Suprapubic skin (tissue), 4 donors: ENCODE measurements around the gene NSD1. TPM values are rescaled to one million over a fixed set of nuclear protein-coding genes. Genes with fewer than 3 reads are reported as not detected.

ENCODE experiments used
- DNase-seq, 2 donors: peaks; one replicate each; pipeline ENCODE4 v3.0.0-alpha.2; 2019; ENCODE audit warnings: low spot score in 2 of 2
- H3K27ac ChIP-seq: fragments of 200-600 bp; sonication (generic); one replicate; pipeline ENCODE4 v1.5.1; 2019
- H3K27me3 ChIP-seq: fragments of 200-600 bp; sonication (generic); one replicate; pipeline ENCODE4 v1.5.1; 2019
- H3K36me3 ChIP-seq: fragments of 200-600 bp; sonication (generic); one replicate; pipeline ENCODE4 v1.5.1; 2019
- H3K4me1 ChIP-seq: fragments of 200-600 bp; sonication (generic); one replicate; pipeline ENCODE4 v1.5.1; 2019
- H3K4me3 ChIP-seq: fragments of 200-600 bp; sonication (generic); one replicate; pipeline ENCODE4 v1.5.1; 2019; ENCODE audit warnings: mild to moderate bottlenecking
- H3K9me3 ChIP-seq: fragments of 200-600 bp; sonication (generic); one replicate; pipeline ENCODE4 v1.5.1; 2019
- EP300 ChIP-seq: sonication (generic); formaldehyde crosslinking; IDR thresholded peaks from one replicate; pipeline ENCODE4 v1.6.1; 2017; ENCODE audit warnings: antibody characterized with exemption
- POLR2A ChIP-seq, 2 donors: fragments of 450-650 bp; IDR thresholded peaks; one replicate each; pipeline ENCODE4 v1.6.1; 2017; ENCODE audit warnings: antibody characterized with exemption in 2 of 2, mild to moderate bottlenecking in 2 of 2, moderate library complexity in 2 of 2
- POLR2AphosphoS5 ChIP-seq, 3 donors: sonication (generic); formaldehyde crosslinking; IDR thresholded peaks; one replicate each; pipeline ENCODE4 v1.6.1; 2017; ENCODE audit warnings: antibody characterized with exemption in 3 of 3
- WGBS: methylation state at CpG from one replicate; pipeline ENCODE4 v1.1.5; 2018; 5-methylcytosine and 5-hydroxymethylcytosine counted together
- total RNA-seq, 4 donors: library from RNA; depleted of rRNA; stranded (reverse); fragments of >200 nt; gene quantifications; one replicate each; pipeline ENCODE4 v1.1.0, GENCODE V29; 2016
- TF ChIP-seq, protein P1 (sequence below), 2 donors: fragments of 200-600 bp in 1 of 2; fragments of 450-650 bp in 1 of 2; sonication (generic) in 1 of 2; IDR thresholded peaks; one replicate each; pipeline ENCODE4 v1.5.1; 2016 to 2019; ENCODE audit warnings: antibody characterized with exemption in 2 of 2, mild to moderate bottlenecking in 1 of 2, moderate library complexity in 1 of 2

Gene NSD1
- total RNA-seq, 4 donors from 2014 or later: 36.0 to 67.9 (median 51.3) TPM

GRCh38 chr5:177123789-177124485 is 9.6 kb upstream of the NSD1 start:
- Histone ChIP-seq H3K36me3 (no peaks in the 10 kb centered on the region), H3K27ac (no peak overlapping the region), H3K27me3 (no peaks in the 10 kb centered on the region), H3K4me1 (no peaks in the 10 kb centered on the region), H3K9me3 (no peaks in the 10 kb centered on the region), H3K4me3 (no peak overlapping the region)
- WGBS: 85% methylated on average over 15 of the region's 15 CpGs
- TF ChIP-seq POLR2AphosphoS5 (IDR thresholded peaks at IDR 0.05): no peak
- DNase-seq: no peak

DNA sequence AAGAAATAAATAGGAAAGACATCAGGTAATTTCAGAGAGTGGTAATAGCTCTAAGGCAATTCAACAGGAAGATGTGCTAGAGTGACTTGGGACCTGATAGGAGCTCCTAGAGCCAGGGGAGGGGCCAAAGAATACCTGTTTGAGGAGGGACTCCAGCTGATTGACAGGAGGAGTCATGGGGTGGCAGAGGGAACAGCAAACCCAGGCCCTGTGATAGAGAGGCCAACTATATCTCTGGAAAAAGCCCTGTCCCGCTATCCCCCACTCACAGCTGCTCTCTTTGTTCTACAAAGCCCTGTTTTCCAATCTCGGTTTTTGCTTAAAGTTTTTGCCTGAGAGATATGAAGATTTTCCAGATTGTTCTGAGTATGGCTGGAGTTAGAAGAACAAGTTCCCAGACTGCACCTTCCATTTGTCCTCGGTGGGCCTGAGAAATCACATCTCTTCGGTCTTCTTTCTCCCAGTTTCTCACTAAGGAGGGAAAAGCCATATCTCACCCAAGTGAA is 9.0 kb upstream of the NSD1 start:
- Histone ChIP-seq H3K27ac (no peak overlapping the region), H3K4me3 (no peak overlapping the region), H3K27me3 (no peaks in the 10 kb centered on the region), H3K9me3 (no peaks in the 10 kb centered on the region), H3K4me1 (no peaks in the 10 kb centered on the region), H3K36me3 (no peaks in the 10 kb centered on the region)
- DNase-seq: no peak
- 90% methylated on average over 4 of the region's 4 CpGs for WGBS
- TF ChIP-seq POLR2AphosphoS5 (IDR thresholded peaks at IDR 0.05) (no peak), EP300 (no peak), POLR2A (IDR thresholded peaks at IDR 0.05) (no peak)
- TF ChIP-seq, protein P1, sequence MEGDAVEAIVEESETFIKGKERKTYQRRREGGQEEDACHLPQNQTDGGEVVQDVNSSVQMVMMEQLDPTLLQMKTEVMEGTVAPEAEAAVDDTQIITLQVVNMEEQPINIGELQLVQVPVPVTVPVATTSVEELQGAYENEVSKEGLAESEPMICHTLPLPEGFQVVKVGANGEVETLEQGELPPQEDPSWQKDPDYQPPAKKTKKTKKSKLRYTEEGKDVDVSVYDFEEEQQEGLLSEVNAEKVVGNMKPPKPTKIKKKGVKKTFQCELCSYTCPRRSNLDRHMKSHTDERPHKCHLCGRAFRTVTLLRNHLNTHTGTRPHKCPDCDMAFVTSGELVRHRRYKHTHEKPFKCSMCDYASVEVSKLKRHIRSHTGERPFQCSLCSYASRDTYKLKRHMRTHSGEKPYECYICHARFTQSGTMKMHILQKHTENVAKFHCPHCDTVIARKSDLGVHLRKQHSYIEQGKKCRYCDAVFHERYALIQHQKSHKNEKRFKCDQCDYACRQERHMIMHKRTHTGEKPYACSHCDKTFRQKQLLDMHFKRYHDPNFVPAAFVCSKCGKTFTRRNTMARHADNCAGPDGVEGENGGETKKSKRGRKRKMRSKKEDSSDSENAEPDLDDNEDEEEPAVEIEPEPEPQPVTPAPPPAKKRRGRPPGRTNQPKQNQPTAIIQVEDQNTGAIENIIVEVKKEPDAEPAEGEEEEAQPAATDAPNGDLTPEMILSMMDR (IDR thresholded peaks at IDR 0.05): no peak

- H3K4me1 ChIP-seq: no peaks in the 10 kb centered on the region
- H3K27ac ChIP-seq: no peak overlapping the region
- H3K27me3 ChIP-seq: no peaks in the 10 kb centered on the region
- WGBS: 84% methylated on average over 1 of the region's 1 CpG
- no peak overlapping the region for H3K4me3 ChIP-seq
- no peaks in the 10 kb centered on the region for H3K36me3 ChIP-seq
- no peak for TF ChIP-seq POLR2AphosphoS5 (IDR thresholded peaks at IDR 0.05)
- no peak for TF ChIP-seq POLR2A (IDR thresholded peaks at IDR 0.05)
- TF ChIP-seq EP300: no peak
- TF ChIP-seq, protein P1 (IDR thresholded peaks at IDR 0.05): no peak
- no peaks in the 10 kb centered on the region for H3K9me3 ChIP-seq
- DNase-seq: no peak
Observed at GRCh38 chr5:177126771-177127170, 6.8 kb upstream of the NSD1 start.

DNA sequence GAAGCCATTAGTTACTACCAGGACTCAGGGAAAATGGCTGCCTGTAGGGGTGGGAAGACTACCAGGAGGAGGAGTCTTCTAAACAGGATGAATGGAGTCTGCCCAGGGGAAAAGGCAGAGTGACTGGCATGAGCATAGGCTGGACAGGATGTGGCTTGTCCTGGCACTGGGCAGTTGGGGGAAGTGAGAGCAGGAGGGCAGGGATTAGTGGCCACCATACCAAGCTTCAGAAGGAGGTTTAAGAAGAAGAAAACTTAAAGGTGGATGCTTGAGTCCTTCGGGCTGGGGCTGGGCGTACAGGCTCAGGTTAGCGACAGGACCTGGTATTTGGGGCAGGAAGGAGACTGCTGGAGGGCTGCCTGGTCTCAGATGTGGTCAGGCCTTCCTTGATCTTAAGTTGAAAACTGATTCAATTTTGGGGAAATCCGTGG is 5.0 kb upstream of the NSD1 start:
- no peaks in the 10 kb centered on the region for H3K9me3 ChIP-seq
- DNase-seq: no peak
- peaks cover 10% of the 10 kb centered on the region for H3K4me1 ChIP-seq
- H3K4me3 ChIP-seq: no peak overlapping the region
- no peaks in the 10 kb centered on the region for H3K36me3 ChIP-seq
- H3K27me3 ChIP-seq: no peaks in the 10 kb centered on the region
- no peak overlapping the region for H3K27ac ChIP-seq
- 81% methylated on average over 4 of the region's 4 CpGs for WGBS
- TF ChIP-seq POLR2A (IDR thresholded peaks at IDR 0.05): no peak
- TF ChIP-seq EP300: no peak
- TF ChIP-seq, protein P1 (IDR thresholded peaks at IDR 0.05): no peak
- TF ChIP-seq POLR2AphosphoS5 (IDR thresholded peaks at IDR 0.05): no peak

GRCh38 chr5:177130211-177131018 is 3.2 kb upstream of the NSD1 start:
- H3K9me3 ChIP-seq: no peaks in the 10 kb centered on the region
- H3K27me3 ChIP-seq: no peaks in the 10 kb centered on the region
- TF ChIP-seq POLR2AphosphoS5 (IDR thresholded peaks at IDR 0.05) (no peak), EP300 (no peak), POLR2A (IDR thresholded peaks at IDR 0.05) (no peak)
- TF ChIP-seq, protein P1 (IDR thresholded peaks at IDR 0.05): no peak
- WGBS: 71% methylated on average over 4 of the region's 5 CpGs
- no peak overlapping the region for H3K4me3 ChIP-seq
- H3K27ac ChIP-seq: no peak overlapping the region
- H3K36me3 ChIP-seq: no peaks in the 10 kb centered on the region
- DNase-seq: no peak
- peaks cover 20% of the 10 kb centered on the region for H3K4me1 ChIP-seq
